GM21447 (cell line): ENCODE data around the gene SHROOM2.

Experiments
- ATAC-seq: cut with Tn5 transposase; IDR thresholded peaks from one replicate; pipeline ENCODE4 v1.9.1; 2021; ENCODE audit not compliant: unreplicated experiment

Gene SHROOM2

GRCh38 chrX:9887659-9888297 lies 101.5 kb downstream of the SHROOM2 start:
- no peak for ATAC-seq

DNA sequence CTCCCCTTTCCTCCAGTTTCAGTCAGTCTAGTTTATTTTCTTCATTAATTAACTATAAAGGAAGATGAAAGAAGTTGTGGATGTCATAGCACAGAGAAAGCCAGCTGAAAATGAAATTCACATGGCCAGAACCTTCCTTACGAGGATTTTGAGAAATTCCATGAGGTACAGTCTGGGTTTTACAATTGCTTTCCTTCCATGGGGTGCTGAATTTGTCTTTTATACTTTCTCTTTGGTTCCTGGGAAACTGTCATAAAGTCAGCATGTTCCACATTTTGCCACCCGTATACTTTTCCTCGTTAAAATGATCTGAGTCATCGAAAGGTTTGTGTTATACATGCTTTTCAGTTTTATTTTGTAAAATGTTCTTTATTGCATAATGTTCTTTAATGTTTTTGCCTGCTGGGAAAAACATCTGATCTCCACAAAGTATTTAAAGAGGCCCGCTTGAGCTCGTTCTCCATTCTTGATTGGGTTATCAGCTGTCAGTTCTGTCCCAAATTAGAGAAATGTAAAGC lies 102.8 kb downstream of the SHROOM2 start:
- ATAC-seq = no peak

- ATAC-seq = no peak
Measured at GRCh38 chrX:9890681-9891091, 104.5 kb downstream of the SHROOM2 start.

- no peak for ATAC-seq
Measured at GRCh38 chrX:9895225-9895912, 109.1 kb downstream of the SHROOM2 start.

DNA sequence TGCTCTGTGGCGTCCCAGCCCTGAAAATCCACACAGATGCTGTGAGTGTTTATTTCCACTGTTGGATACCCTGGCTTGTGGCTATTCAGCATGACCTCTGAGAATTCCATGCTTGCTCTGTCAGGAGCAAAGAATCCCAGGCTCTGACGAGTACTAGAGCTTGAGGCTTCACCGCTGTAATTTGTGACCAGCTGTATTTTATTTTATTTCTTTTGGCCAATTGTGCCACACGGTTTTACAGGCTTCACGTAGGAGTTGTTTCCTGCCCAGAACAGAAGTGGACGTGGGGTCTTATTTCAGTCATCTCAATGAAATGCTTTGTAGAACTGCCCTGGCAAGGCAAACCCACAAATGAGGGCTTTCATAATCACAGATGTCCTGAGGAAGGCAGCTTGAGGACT lies 111.5 kb downstream of the SHROOM2 start:
- no peak for ATAC-seq

DNA sequence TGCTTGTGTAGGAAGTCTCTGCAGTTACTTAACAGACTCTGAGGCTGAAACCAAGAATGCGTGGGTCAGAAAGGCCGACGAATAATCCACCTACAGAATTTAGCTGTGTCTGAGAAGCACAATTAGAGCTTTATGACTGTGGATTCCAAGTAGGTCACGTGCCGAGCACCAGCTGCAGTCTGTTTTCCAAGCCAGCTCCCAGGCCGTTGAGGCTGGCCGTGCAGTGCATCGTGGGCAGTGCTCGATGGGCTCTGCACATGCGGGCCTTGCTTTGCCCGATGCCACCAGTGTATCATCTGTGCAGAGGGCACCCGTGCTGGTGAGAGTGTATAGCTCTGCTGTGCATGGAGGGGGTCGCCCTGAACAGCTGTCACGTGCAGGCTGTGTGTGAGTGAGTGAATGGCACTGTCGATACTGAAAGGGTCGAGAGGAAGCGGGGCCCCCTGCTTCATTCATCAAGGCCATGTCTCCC lies 113.4 kb downstream of the SHROOM2 start:
- ATAC-seq = no peak

DNA sequence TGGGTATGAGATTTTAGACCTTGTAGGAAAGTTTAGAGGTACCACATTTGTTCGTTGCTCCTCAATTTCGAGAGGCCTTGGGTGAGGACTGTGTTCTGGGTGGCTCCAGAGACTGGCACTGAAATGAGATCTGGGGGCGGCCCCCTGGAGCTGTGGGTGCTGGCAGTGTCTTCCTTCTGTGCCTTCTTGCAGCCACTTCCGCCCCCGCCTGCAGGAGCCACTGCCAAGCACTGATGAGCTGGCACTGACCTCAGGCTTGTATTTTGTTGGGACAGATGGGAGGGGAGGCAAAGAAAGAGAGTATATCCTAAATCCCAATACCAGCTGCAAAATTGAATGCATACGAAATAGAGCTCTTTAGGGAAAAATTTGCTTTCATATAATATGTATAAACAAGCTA lies 116.4 kb downstream of the SHROOM2 start:
- no peak for ATAC-seq

- ATAC-seq = no peak
Measured at GRCh38 chrX:9903146-9903545, 116.9 kb downstream of the SHROOM2 start.

DNA sequence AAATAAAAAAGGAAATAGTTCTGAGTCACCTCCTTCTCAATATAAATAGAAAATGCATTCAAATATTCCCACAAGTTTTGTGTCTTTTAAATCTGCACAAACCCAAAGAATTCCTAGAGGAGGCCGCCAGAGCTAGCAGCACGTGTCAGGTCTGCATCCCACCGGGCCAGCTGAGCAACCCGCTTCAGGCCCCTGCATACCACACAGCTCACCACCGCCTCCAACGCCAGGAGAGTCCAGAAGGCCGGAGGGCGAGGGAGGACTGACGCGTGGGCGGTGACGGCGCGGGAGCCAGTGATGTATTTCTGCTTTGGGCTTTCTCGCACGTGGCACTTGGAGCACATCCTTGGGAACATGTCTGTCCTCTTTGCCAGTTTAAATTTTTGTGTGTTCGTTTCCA lies 119.1 kb downstream of the SHROOM2 start:
- ATAC-seq = no peak

DNA sequence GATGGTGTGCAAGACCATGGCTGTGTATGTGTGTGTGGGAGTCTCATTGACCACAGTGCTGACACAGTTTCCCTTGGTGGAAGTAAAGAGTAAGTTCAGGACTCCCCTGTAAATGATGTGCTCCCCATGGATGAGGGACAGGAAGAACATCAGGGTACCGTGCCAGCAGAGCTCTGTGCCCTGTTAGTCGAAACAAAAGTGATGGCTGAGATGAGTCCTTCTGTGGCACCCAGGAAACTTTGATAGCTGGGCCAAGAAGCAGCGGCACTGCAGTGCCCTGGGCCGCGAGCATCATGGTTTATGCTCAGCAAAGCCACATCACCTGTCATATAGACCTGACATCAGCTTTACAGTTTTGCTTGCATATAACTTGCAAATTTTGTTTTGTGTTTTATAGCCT lies 119.5 kb downstream of the SHROOM2 start:
- ATAC-seq = no peak

DNA sequence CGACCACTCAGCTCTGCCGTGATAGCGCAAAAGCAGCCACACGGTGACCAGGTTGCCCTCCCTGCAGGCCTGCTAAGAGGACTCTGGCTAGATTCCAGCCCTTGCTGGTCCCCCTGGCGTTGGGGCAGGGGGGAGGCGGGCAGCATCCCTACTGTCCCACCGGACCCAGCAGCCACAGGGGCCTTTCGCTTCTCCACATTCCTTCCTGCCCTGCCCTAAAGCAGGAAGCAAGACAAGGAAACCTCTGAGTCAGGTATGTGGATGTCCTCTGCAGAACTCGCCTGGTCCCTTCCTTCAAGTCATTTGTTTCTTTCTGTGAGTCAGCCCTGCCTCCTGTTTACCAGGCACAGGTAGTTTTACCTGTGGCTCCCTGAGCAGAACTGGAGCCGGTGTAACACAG lies 120.7 kb downstream of the SHROOM2 start:
- ATAC-seq = no peak

DNA sequence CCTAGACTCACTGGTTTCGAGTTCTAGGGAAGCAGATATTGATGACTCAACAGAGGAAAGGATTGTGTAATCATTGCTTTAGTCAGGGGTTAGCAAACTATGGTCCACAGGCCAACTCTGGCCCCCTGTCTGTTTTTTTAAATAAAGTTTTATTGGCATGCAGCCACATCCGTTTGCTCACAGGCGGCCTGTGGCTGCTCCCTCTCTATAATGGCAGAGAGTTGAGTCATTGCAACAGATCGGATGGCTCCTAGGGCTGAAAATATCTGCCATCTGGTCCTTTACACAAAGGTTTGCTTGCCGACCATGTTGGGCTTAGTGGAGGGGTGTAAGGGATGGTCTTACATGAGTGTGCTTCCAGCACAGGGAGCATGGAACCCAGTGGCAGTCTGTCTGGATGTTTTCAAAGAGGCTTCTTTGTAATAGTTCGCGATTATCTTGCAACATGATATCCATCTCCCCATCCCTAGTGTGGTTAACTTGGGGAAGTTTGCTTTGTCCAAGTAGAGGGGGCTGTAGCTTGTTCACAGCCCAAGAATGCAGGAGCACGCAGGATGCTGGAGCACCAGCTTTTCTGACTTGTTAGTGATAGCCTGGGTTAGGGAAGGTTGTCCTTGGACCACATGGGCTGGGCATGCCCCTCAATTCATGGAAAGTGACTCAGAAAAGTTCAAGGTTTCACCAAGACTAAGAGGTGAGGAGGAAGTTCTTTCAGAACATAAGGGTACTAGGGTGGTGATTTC lies 121.6 kb downstream of the SHROOM2 start:
- ATAC-seq = no peak

DNA sequence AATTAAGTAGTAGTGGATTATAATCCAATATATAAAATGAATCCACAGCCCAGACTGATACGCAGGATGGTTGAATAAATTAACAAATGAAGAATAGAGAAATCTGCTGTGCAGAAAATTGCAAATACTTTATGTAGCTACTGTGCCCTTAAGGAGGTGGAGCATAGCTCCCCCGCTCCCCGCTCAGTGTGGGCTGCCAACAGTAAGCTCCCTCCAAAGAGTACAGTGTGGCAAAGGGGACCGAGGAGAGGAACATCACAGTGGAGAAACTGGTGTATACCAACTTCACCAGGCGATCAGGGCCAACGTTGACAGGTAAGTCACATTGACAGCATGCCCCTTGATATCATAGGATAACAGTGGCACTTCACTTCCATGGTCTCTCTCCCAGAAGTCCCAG lies 123.0 kb downstream of the SHROOM2 start:
- no peak for ATAC-seq

GRCh38 chrX:9911487-9911886 lies 125.3 kb downstream of the SHROOM2 start:
- ATAC-seq = no peak

DNA sequence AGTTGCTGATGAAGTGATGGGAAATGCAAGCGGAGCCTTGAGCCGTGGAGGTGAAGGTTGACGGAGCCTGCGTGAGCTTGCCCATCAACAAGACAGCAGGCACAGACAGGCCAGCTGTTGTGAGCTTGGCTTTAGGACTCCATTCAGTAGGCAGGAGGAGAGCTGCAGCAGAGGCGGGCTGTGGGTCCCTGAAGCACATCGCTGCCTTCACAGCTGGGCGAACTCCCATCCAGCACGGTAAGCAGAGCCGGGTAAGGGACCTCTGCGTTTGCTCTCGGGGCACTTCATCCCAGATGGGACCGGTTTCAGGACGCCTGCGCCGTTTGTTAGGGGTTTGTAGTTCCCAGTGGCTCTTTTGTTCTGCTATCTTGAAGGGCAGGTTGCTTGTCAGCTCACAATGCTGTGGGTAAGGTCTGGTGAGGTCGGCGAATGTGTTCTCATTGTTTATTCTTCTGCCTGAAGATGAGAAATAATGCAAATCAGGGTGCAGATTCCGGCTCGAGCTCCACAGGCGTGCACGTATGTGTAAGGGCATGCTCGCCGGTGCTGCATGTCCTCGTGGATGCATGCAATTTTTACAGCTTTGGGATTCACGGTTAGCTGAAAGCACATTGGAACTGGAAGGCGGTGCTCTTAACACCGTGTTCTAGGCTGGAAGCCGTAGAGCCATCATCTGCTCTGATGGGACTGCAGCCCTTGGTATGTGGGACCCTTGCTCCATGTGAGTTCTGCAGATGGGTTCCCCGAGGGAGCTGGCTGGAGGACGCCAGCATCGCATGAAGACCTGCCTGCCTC lies 126.3 kb downstream of the SHROOM2 start:
- ATAC-seq = no peak

GRCh38 chrX:9913146-9913433 lies 126.9 kb downstream of the SHROOM2 start:
- ATAC-seq = no peak

GRCh38 chrX:9917861-9918260 lies 131.6 kb downstream of the SHROOM2 start:
- ATAC-seq = no peak

DNA sequence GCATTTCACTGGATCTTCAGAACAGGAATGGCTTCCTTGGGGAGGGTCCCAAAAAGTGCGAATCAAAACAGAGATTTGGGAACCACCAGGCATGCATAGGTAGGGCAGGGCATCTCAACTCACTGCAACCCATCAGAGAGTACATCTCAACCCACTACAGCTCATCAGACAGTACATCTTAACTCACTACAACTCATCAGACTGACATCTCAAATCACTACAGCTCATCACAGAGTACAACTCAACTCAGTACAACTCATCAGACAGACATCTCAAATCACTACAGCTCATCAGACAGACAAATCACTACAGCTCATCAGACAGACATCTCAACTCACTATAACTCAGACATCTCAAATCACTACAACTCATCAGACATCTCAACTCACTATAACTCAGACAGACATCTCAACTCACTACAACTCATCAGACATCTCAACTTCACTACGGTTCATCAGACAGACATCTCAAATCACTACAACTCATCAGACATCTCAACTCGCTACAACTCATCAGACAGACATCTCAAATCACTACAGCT lies 133.5 kb downstream of the SHROOM2 start:
- no peak for ATAC-seq

- no peak for ATAC-seq
Measured at GRCh38 chrX:9921407-9921806, 135.2 kb downstream of the SHROOM2 start.

- ATAC-seq = no peak
Measured at GRCh38 chrX:9923357-9923756, 137.1 kb downstream of the SHROOM2 start.

DNA sequence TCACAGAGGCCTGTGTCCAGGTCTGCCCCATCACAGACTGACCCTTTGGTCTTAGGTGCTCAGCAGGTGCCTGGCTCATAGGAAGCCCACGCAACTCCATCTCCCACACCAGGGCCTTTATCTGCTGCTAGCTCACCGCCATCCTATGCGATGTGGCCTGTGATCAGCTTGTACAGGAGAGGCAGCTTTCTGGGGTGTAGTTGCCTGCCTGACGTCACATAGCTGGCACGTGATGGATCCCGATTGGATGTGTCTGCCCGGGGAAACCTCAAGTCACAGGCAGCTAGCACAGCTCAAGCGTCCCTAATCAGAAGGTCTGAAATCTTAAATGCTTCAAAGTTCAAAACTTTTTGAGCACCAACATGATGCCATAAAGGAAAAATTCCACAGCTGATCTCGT lies 139.8 kb downstream of the SHROOM2 start:
- no peak for ATAC-seq
